GM21447 (cell line): Measurements from ENCODE around the gene STK31.
"Not testable (repeated sequence)": the region's sequence is repeated elsewhere in the genome, so short reads cannot be mapped to it uniquely, and the experiment has no call there.

ENCODE experiments used
- ATAC-seq: cut with Tn5 transposase; IDR thresholded peaks from one replicate; pipeline ENCODE4 v1.9.1; 2021; ENCODE audit not compliant: unreplicated experiment

The STK31 gene

GRCh38 chr7:23802720-23803397 lies 92.8 kb downstream of the STK31 start:
- ATAC-seq, result no peak

- no peak for ATAC-seq
These were observed 94.7 kb downstream of the STK31 start for GRCh38 chr7:23804707-23805106.

- ATAC-seq, result no peak
These were observed 98.4 kb downstream of the STK31 start for GRCh38 chr7:23808421-23808820.

GRCh38 chr7:23810099-23810498 lies 100.1 kb downstream of the STK31 start:
- no peak for ATAC-seq

- no peak for ATAC-seq
These were observed 101.5 kb downstream of the STK31 start for GRCh38 chr7:23811540-23811939.

- ATAC-seq, result not testable (repeated sequence)
These were observed 118.1 kb downstream of the STK31 start for GRCh38 chr7:23828125-23828524.

- ATAC-seq, result not testable (repeated sequence)
These were observed 122.7 kb downstream of the STK31 start for GRCh38 chr7:23832733-23833132.

GRCh38 chr7:23833405-23833804 lies 123.4 kb downstream of the STK31 start:
- no peak for ATAC-seq

GRCh38 chr7:23844837-23845236 lies 134.8 kb downstream of the STK31 start:
- ATAC-seq, result not testable (repeated sequence)

GRCh38 chr7:23852135-23852534 lies 142.1 kb downstream of the STK31 start:
- no peak for ATAC-seq

- ATAC-seq, result no peak
These were observed 143.0 kb downstream of the STK31 start for GRCh38 chr7:23852988-23853387.

GRCh38 chr7:23863209-23863787 lies 153.3 kb downstream of the STK31 start:
- no peak for ATAC-seq

- no peak for ATAC-seq
These were observed 155.0 kb downstream of the STK31 start for GRCh38 chr7:23864973-23865372.

GRCh38 chr7:23873306-23873705 lies 163.3 kb downstream of the STK31 start:
- ATAC-seq, result no peak

GRCh38 chr7:23876526-23876925 lies 166.5 kb downstream of the STK31 start:
- ATAC-seq, result not testable (repeated sequence)
